GM10847 (cell line): ENCODE measurements around the gene PPP1R1A.

Experiments used
- POLR2A ChIP-seq: IDR thresholded peaks from 2 replicates; pipeline ENCODE4 v1.6.1; 2011; ENCODE audit not compliant: insufficient read length; ENCODE audit errors: extremely low read depth

Gene PPP1R1A

GRCh38 chr12:54608769-54609168, 20.3 kb upstream of the PPP1R1A start:
- TF ChIP-seq POLR2A: no peak

GRCh38 chr12:54608156-54608555, 19.7 kb upstream of the PPP1R1A start:
- no peak for TF ChIP-seq POLR2A

GRCh38 chr12:54606556-54606955, 18.1 kb upstream of the PPP1R1A start:
- no peak for TF ChIP-seq POLR2A

DNA sequence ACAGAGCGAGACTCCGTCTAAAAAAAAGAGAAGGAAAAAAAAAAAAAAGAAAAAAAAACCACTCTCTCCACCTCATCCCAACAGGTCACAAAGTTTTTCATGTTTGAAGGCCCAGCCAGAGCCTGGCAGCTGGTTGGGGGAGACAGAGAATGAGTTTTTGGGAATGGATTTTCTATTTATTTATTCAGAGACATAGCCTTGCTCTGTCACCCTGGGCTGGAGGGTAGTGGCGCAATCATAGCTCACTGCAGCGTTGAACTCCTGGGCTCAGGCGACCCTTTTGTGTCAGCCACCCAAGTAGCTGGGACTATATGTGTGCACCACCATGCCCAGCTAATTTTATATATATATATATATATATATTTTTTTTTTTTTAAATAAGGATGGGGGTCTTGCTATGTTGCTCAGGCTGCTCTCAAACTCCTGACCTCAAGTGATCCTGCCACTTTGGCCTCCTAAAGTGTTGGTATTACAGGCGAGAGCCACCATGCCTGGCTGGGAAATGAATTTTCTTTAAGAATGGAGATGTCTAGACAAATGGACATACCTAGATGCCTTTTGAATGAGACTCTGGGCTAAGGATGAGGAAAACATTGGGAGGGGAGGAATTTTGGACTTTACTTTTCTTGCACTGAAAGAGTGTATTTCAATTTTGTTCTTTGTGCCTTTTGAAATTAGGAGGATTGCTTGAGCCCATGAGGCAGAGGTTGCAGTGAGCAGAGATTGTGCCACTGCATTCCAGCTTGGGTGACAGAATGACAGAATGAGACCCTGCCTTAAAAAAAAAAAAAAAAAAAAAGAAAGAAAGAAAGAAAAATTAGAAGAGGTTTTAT, 16.9 kb upstream of the PPP1R1A start:
- no peak for TF ChIP-seq POLR2A

GRCh38 chr12:54604436-54604835, 16.0 kb upstream of the PPP1R1A start:
- TF ChIP-seq POLR2A: no peak

DNA sequence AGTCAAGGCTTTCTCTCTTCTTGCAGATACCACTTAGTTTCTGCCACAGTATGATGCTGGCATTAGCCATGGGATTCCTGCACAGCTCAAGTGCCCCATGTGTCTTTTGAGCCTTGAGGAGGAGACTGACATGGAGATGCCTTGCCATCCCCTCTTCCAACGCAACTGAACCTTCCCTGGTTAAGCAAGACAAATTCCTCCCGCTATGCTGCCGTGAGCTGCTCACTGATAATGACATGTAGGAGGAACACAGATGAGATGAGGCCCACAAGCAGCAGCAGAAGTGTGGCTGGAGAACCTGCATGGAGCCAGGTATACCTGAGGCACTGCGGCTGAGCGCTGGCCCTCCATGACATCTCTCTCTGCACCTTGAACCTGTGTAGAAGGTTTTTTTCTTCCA, 15.4 kb upstream of the PPP1R1A start:
- no peak for TF ChIP-seq POLR2A

DNA sequence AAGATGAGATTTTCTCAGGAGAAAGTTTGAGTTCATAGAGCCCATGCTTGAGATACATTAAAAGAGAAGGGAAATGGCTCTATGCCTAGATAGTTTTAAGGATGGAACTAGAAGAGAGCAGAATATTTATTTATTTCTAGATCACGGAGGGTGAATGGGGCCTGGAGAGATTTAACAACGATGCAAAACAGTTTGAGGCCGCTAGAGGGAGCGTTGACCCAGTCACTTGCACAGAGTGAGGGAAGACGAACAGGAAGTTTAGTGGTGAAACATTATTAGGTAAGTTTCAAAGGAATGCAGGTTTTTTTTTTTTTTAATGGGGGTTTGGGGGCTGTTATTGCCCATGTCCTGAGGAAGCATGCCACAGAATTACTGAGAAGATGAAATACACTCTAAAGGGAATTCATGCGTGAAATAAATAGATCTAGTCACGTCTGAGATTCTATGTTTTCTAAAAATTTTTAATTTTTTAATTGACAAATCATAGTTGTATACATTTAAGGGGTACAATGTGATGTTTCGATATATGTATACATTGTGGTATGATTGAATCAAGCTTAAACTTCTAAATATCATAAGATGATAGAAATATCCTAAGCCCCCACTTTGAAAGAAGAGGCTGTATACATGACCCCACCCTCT, 14.8 kb upstream of the PPP1R1A start:
- TF ChIP-seq POLR2A: no peak

GRCh38 chr12:54602661-54603060, 14.2 kb upstream of the PPP1R1A start:
- no peak for TF ChIP-seq POLR2A

DNA sequence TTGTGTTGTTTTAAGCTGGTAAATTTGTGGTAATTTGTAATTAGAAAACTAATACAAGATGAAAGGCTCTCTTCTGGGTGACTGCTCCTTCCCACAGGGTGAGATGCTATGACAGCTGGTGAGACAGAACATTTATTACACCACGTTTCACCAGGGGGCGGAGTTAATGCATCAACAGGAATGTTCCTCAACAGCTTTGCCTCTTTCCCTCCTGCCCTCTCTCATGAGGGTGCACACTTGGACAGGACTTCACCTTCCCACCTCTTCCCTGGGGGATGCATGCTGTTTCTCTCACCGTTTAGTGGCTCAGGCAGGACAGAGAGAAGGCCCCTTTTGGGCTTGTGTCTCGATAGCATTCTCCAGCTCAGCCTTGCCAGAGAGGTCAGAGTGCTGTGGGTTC, 13.4 kb upstream of the PPP1R1A start:
- no peak for TF ChIP-seq POLR2A

- no peak for TF ChIP-seq POLR2A
Observed at GRCh38 chr12:54598970-54599369, 10.5 kb upstream of the PPP1R1A start.

GRCh38 chr12:54596526-54596946, 8.1 kb upstream of the PPP1R1A start:
- TF ChIP-seq POLR2A: no peak

DNA sequence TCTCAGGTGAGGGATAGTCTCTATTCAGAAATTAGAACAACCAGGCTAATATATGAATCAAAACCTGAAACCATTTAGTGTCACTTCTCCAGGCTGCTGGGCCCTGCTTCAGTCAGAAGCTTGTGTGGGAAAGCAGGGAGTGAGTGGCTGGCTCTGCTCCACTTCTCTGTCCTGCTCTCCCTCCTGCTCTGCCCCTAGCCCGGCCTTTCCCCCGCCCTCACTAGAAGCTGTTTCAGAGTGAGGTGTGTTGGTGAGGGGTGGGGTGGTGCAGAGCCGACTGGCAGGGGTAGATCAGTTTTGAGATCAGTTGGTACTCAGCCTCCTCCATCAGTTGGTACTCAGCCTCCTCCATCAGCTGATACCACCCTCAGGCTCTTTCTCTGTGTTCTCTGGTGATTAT, 7.0 kb upstream of the PPP1R1A start:
- TF ChIP-seq POLR2A: no peak

DNA sequence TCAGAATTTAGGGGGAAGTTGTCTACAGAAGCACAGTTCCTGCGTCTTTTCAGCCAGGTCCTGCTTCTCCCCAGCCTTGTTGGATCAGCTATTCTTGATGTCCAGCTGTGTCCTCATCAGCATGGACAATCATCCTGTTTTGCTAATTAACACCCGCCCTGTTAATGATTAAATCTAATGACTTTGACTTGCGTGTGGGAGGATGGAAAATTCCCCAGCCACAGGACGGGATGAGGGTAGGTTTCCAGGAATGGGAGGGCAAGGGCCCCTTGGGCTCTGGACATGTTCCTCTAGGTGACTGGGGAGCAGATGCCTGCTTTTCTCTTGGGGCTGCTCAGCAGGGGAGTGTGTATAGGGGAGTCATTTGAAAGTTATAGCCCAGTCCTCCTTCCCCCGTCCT, 5.3 kb upstream of the PPP1R1A start:
- no peak for TF ChIP-seq POLR2A

GRCh38 chr12:54593135-54593534, 4.7 kb upstream of the PPP1R1A start:
- no peak for TF ChIP-seq POLR2A

- TF ChIP-seq POLR2A: no peak
Observed at GRCh38 chr12:54592316-54592715, 3.9 kb upstream of the PPP1R1A start.

- no peak for TF ChIP-seq POLR2A
Observed at GRCh38 chr12:54590978-54591591, 2.6 kb upstream of the PPP1R1A start.
